Body of pancreas (tissue), 4 donors: Measurements from ENCODE around the gene NECTIN1.

Experiments
- POLR2A ChIP-seq, 3 donors: fragments of 450-650 bp; IDR thresholded peaks; one replicate each; pipeline ENCODE4 v1.6.1; 2016; ENCODE audit warnings: antibody characterized with exemption in 3 of 3, mild to moderate bottlenecking in 2 of 3
- TF ChIP-seq, protein P1 (sequence below), 7 experiments: fragments of 450-650 bp in 4 of 7; fragments of 200-600 bp in 3 of 7; sonication (generic) in 3 of 7; IDR thresholded peaks; one replicate each; pipeline ENCODE4 v1.5.1; 2016 to 2019; ENCODE audit warnings: antibody characterized with exemption in 7 of 7

DNA sequence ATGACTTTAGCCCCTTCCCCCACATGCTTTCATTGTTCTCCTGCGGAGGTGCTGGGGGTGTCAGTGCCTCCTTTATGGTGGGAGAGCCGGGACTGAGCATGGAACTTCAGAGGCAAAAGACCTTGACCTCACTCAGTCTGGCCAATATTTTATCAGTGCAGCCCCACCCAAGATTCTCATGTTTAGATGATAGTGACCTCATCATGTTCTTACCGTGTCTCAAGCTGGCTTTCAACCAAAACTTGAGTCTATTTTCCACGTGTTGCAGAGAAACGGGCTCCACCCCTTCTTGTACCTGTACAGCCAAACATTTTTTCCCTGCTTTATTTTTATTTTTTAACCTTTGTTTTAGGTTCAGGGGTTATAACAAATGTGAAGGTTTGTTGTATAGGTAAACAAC is 47.7 kb upstream of the NECTIN1 start:
- TF ChIP-seq, protein P1, sequence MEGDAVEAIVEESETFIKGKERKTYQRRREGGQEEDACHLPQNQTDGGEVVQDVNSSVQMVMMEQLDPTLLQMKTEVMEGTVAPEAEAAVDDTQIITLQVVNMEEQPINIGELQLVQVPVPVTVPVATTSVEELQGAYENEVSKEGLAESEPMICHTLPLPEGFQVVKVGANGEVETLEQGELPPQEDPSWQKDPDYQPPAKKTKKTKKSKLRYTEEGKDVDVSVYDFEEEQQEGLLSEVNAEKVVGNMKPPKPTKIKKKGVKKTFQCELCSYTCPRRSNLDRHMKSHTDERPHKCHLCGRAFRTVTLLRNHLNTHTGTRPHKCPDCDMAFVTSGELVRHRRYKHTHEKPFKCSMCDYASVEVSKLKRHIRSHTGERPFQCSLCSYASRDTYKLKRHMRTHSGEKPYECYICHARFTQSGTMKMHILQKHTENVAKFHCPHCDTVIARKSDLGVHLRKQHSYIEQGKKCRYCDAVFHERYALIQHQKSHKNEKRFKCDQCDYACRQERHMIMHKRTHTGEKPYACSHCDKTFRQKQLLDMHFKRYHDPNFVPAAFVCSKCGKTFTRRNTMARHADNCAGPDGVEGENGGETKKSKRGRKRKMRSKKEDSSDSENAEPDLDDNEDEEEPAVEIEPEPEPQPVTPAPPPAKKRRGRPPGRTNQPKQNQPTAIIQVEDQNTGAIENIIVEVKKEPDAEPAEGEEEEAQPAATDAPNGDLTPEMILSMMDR (IDR thresholded peaks at IDR 0.05) = no peak
- TF ChIP-seq POLR2A (IDR thresholded peaks at IDR 0.05) = no peak
